ENCODE results near the gene ZNF277. TPM values are rescaled to one million over a fixed set of nuclear protein-coding genes. Genes with fewer than 3 reads are reported as not detected.
"Not testable (repeated sequence)": the region's sequence is repeated elsewhere in the genome, so short reads cannot be mapped to it uniquely, and the experiment has no call there.

Gene ZNF277
- total RNA-seq, 1 donor = 29.1 TPM

DNA sequence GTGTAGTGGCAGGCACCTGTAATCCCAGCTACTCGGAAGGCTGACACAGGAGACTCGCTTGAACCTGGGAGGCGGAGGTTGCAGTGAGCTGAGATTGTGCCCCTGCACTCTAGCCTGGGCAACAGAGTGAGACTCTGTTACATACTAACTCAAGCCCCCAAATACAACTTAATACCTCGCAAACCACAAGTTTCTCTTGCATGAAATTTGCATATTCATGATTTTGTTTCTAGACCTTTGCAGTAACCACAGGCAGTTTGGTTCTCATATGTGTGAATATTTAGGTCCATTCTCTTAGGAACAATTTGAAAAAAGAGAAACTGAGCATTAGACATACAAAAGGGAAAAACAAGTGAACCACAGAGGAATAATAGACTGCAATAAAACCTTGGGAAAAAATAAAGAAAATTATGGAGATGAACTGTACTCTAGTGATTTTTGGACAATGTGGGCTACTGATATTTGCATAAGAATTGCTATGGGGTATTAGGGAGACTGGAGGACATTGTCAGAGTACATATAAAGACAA lies 77.0 kb downstream of the ZNF277 start:
- no peak for DNase-seq (ENCODE audit: low read depth in 2 of 3, low spot score in 2 of 3)

GRCh38 chr7:112286250-112287086 lies 80.0 kb downstream of the ZNF277 start:
- DNase-seq (ENCODE audit: low read depth in 2 of 3, low spot score in 2 of 3) = peak in 1 of 3 donors; percentile 2

DNA sequence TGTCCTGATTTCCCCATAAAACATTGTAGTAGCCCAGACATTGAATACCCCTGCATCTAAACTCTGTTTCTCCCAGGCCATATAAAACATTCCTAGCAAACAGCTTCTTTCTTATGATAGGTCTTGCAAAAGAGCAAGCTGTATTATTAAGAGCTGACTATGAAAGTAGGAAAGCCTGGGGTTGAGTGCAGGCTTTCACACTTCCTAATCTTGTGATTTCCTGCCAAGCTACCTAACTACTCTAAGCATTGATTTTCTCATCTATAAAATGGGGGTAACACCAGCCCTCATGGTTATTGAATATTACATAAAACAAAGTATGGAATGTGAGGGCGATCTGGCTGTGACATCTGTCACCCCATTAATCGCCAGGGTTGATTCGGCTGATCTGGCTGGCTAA lies 81.8 kb downstream of the ZNF277 start:
- no peak for DNase-seq (ENCODE audit: low read depth in 2 of 3, low spot score in 2 of 3)

DNA sequence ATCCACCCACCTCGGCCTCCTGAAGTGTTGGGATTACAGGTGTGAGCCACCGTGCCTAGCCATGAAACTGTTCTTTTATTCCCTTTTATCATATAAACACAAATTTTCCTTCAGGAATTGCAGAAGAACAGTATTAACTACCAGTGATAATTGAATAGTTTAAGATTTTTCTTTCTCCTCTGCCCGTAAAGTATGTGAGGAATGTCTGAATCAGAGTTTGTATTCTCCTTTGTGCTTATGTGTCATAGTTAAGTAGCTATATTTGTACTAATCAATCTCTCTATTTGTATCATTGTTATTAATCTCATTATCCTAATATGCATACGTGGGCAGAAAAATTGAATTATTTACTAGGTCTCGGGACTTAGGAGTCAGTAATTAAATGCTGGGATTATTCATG lies 83.6 kb downstream of the ZNF277 start:
- DNase-seq (ENCODE audit: low read depth in 2 of 3, low spot score in 2 of 3) = no peak

- DNase-seq (ENCODE audit: low read depth in 2 of 3, low spot score in 2 of 3) = no peak
Observed at GRCh38 chr7:112292162-112292561, 85.7 kb downstream of the ZNF277 start.

DNA sequence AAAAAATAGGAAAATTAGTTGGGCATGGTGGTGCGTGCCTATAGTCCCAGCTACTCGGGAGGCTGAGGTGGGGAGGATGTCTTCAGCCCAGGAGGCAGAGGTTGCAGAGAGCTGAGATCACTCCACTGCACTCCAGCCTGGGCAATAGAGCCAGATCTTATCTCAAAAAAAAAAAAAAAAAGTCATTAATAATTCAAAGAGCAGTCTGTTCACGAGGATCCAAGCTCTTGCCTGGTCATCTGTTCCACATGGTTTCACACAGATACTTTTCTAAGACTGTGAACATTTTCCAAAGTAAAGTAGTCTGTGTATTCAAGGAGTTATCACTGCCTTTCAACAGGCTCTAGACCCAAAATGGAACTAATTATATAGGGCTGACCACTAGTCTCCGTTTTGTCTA lies 86.9 kb downstream of the ZNF277 start:
- no peak for DNase-seq (ENCODE audit: low read depth in 2 of 3, low spot score in 2 of 3)

DNA sequence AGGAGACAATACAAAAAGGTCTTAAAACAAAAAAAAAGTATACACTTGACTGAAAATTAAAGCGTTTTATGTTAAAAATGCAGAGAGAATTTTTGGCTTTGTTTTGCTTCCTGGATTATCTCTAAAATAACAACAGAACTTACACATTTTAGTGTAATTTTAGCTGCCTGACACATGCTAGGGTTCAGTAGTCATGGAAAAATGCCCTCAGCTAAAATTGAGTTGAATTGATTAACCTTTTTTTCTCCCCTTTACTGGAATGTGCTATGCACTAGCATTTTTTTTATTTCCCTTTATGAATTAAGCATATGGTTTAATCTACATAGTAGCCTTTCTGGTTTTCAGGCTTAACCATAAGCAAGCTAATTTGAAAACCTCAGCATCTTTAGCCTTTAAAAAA lies 89.9 kb downstream of the ZNF277 start:
- DNase-seq (ENCODE audit: low read depth in 2 of 3, low spot score in 2 of 3) = no peak

DNA sequence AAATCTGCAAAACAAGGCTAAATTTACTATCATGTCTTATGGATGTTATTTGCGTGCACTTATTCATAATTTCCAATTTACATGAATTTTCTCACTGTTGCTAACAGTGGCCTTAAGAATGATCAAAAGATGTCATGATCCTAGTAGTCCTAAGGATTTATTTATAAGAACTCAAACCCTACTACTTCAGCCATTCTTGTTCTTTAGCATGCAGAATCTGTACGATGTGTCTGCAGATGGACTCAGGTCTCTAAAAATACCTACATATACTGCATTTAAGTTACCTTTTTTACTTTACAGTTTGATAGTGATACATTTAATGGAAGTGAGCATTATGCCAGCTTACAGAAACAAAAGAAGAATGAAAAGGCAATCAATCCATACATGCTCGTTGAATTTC lies 91.2 kb downstream of the ZNF277 start:
- no peak for DNase-seq (ENCODE audit: low read depth in 2 of 3, low spot score in 2 of 3)

DNA sequence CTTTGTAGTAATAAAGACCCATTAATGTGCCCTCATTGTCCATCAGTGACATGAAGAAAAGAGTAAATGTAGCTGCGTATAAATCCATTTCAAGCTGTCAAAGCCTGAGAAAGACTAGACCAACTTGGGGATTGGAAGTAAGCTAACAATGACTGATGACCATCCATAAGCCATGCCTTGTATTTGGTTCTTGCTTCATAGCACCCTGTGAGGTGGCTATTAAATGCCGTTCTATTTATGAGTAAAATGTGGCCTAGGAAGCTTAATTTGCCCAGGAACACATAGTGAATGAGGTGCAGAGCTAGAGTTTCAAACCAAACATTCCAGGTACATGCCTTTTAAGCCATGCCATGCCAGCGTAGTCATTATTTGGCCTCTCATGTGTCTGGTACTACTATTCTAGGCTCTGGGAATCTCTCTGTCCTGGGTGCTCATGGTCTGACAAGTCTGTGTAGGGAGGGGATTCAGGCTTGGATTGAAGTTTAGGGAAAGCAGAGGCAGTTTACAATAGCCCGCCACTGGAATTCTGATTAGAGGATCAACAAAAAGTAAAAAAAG lies 92.1 kb downstream of the ZNF277 start:
- no peak for DNase-seq (ENCODE audit: low read depth in 2 of 3, low spot score in 2 of 3)

DNA sequence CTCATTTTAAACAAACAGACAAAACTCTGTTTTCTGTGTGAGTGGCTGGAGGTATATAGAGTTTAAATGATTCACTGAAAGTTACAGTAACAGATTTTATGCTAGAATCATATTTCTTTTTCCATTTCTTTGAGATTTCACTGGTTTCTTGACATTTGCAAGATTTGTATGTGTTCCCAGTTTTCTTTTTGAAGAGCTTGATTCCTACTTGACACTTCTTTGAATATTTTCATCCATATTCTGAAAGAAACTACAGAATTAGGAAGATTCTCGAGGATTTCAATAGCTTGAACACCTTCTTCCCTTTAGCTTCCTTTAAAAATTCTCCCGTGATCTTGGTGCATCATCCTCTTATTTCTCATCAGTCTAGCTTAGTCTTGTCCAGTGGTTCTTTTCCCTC lies 93.6 kb downstream of the ZNF277 start:
- DNase-seq (ENCODE audit: low read depth in 2 of 3, low spot score in 2 of 3) = no peak

GRCh38 chr7:112300831-112301407 lies 94.4 kb downstream of the ZNF277 start:
- DNase-seq (ENCODE audit: low read depth in 2 of 3, low spot score in 2 of 3) = no peak

DNA sequence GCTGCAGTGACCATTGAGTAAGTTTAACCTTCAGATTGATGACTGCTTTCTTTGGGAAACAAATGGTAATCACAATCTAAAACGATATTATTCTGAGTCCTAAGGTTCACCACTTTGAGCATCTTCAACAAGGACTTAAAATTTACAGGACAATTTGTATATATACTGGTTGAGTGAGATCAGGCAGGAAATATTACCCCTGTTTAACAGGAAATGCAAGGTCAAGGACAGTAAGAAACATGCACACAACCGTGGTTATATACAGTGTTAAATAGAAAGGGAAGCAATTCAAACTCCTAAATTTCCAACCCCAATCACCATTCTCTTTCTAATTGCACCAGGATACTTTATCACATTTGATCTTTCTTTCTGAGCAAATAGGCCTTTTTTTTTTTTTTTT lies 96.1 kb downstream of the ZNF277 start:
- no peak for DNase-seq (ENCODE audit: low read depth in 2 of 3, low spot score in 2 of 3)

DNA sequence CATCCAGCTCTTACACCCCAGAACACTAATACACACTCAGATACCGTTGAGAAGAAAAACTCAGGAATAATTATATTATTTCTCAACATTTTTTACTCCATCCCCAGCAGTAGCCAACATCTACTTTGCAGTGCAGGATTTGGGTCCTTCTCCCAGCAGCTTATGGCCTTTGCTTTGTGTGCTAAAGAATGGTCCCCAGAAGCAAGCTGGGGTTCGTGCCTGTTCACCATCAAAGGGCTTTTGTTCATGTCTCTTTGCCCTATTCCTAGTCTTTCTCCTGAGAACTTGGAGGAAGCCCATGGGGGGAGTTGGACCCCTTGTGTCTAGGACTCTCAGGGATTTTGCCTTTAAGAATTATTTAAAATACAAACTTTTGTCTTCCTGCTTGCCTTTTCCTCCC lies 100.4 kb downstream of the ZNF277 start:
- DNase-seq (ENCODE audit: low read depth in 2 of 3, low spot score in 2 of 3) = no peak

DNA sequence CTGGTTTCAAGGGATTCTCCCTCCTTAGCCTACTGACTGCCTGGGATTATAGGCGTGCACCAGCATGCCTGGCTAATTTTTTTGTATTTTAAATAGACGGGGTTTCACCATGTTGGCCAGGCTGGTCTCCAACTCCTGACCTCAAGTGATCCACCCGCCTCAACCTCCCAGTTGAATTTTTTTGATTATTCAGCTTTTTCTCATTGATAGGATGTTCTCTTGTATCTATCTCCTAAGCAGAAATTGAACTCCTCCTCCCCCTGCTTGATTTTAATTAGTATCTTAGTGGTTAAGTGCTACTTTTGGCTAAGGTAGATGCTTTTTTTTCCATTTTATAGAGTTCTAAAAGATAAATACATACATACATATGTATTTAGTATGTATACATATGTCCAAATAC lies 101.0 kb downstream of the ZNF277 start:
- DNase-seq (ENCODE audit: low read depth in 2 of 3, low spot score in 2 of 3) = no peak

DNA sequence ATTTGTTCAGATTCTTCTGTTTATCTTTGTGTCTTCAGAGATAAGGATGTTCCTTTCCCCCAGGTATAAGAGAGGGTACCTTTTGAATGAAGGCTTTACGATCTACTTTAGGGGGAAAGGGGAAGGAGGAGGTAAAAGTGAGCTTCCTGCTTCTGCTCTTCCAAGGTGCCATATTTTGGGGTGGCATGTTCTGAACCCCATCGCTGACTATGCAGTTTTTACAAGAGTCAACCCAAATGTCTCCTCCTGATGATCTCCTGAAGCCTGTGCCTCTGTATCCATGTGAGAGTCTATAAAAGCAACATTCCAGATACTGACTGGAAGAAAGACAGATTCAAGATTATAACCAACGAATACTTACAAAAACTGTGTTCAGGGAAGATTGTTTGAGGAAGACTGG lies 102.5 kb downstream of the ZNF277 start:
- no peak for DNase-seq (ENCODE audit: low read depth in 2 of 3, low spot score in 2 of 3)

DNA sequence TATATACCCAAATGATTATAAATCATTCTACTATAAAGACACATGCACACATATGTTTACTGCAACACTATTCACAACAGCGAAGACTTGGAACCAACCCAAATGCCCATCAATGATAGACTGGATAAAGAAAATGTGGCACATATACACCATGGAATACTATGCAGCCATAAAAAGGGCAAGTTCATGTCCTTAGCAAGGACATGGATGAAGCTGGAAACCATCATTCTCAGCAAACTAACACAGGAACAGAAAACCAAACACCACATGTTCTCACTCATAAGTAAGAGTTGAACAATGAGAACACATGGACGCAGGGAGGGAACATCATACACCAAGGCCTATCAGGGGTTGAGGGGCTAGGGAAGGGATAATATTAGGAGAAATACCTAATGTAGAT lies 110.3 kb downstream of the ZNF277 start:
- DNase-seq (ENCODE audit: low read depth in 2 of 3, low spot score in 2 of 3) = not testable (repeated sequence)

- DNase-seq (ENCODE audit: low read depth in 2 of 3, low spot score in 2 of 3) = no peak
Observed at GRCh38 chr7:112322070-112322469, 115.6 kb downstream of the ZNF277 start.

GRCh38 chr7:112327566-112327965 lies 121.1 kb downstream of the ZNF277 start:
- DNase-seq (ENCODE audit: low read depth in 2 of 3, low spot score in 2 of 3) = no peak

GRCh38 chr7:112331492-112331891 lies 125.0 kb downstream of the ZNF277 start:
- DNase-seq (ENCODE audit: low read depth in 2 of 3, low spot score in 2 of 3) = no peak

- DNase-seq (ENCODE audit: low read depth in 2 of 3, low spot score in 2 of 3) = peak in 2 of 3 donors; percentile 23 to 51
Observed at GRCh38 chr7:112334366-112334765, 127.9 kb downstream of the ZNF277 start.

DNA sequence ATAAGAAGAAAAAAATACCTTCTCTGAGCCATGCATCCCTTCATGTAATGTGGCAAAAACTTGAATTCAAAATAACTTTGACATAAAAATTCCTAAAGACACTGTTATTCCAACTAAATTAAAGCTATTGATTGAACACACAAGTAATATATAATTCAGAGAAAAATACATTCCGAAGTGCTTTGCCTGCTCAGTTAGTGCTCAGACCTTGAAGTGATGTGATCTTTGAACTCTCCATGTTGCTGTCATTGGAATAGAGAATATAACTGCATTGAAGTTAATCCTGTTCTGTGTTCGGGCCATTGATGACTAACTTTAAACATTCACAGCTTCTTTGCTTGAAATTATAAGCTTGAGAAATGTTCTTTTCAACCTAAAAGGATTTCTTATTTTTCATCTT lies 129.8 kb downstream of the ZNF277 start:
- no peak for DNase-seq (ENCODE audit: low read depth in 2 of 3, low spot score in 2 of 3)
